HG02588 (cell line): Measurements from ENCODE around the gene KRTDAP.

Source experiments
- ATAC-seq: cut with Tn5 transposase; IDR thresholded peaks from one replicate; pipeline ENCODE4 v1.9.1; 2021; ENCODE audit warnings: mild to moderate bottlenecking, moderate library complexity; ENCODE audit not compliant: unreplicated experiment

The KRTDAP gene

DNA sequence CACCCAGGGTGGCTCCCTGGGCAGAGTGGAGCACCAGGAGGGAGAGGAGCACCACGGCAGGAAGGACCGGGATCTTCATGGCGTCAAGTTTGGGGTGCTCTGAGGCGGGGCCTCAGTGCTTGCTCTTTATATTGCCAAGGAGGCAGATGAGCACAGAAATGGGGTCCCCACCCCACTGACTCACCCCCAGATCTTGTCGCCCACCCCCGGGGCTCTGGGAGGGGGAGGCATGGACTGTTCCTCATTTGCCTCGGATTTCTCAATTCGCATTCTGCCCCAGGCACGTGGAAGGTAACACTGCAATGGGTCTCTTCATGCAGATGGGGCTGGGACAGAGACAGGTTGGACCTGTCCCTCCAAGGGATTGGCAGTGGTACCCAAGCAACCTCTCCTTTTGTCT, at the start of gene KRTDAP:
KRTDAP (minus strand) TSS at position 101 of the 400 bp plus-strand sequence; CDS start at position 79, 22 bp downstream.
- no peak for ATAC-seq

DNA sequence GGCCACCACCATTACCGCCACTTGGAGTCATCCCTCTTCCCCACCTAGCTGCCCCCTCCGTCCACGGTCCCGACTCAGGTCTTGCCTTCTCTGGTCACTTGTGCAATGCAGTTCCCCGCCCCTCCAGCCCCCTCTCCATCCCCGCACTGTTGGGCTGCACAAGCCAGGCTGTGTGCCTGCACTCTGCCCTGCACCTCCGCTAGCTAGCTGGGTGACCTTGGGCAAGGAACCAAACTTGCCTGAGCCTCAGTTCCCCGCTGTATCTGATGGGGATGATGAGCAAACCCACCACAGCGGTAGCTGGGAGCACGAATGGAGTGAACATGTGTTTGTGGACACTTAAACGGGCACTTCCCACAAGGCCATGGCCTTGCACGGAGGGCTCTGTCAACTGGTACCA, 49.6 kb upstream of the KRTDAP start:
- ATAC-seq, result no peak

- ATAC-seq, result no peak
Observed at GRCh38 chr19:35539314-35539713, 49.0 kb upstream of the KRTDAP start.

DNA sequence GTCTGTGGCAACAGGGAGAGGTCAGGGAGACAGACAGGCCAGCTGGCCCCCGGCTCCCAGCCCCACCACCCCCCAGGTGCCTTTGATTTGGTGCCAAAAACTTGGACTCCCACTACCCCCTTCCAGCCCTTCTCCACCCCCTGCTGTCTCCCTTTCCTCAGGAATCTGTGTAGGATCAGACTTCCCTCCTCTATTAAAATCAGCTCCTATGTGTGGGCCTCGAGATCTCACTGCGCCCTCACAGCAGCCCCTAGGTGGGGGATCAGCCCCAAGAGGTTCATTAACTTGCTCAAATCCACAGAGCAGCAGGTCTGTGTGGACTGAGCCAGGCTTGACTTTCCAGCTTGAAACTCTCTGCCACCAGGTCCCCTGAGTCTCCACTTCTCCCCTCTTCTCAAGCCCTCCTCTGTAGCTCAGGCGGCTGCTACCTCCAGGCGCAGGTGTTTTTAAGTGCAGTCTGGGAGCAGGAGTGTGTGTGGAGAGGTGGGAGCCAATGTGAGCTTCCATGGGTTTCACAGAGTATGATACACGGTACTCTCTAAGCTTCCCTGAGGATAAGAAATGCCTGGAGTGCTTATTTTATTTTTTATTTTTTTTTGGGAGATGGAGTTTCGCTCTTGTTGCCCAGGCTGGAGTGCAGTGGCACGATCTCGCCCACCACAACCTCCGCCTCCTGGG, 44.7 kb upstream of the KRTDAP start:
- ATAC-seq, result no peak

DNA sequence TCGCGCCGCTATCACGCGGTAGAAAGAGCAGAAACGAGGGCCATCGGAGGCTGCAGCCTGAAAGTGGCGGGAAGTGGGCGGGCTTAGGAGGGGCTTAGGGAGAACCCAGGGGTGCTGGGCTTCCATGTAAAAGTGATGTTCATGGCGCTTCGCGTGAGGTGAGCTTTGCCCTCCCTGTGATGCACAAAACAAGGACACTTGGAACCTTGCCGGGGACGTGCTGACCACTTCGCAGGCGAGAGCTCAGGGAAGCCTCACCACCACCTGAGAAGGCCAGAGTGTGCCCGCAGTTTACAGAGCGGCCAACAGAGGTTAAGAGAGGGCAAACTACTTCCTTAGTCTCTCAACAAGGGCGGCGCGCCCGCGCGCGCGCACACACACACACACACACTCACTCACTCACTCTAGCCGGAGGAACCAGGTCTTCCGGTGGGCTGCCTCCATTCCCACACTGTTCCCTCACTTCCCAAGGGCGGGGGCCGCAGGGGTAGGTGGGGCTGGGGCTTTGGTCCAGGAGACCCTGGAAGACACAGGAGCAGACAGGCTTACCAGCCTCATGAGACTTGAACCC, 43.6 kb upstream of the KRTDAP start:
- no peak for ATAC-seq

GRCh38 chr19:35533201-35533821, 43.0 kb upstream of the KRTDAP start, which contains the start of gene GAPDHS:
TSS of gene GAPDHS (plus strand) at chr19:35533456. CDS start at chr19:35533528, 72 bp downstream.
- ATAC-seq, result no peak

- no peak for ATAC-seq
Observed at GRCh38 chr19:35531291-35531690, 41.0 kb upstream of the KRTDAP start.

DNA sequence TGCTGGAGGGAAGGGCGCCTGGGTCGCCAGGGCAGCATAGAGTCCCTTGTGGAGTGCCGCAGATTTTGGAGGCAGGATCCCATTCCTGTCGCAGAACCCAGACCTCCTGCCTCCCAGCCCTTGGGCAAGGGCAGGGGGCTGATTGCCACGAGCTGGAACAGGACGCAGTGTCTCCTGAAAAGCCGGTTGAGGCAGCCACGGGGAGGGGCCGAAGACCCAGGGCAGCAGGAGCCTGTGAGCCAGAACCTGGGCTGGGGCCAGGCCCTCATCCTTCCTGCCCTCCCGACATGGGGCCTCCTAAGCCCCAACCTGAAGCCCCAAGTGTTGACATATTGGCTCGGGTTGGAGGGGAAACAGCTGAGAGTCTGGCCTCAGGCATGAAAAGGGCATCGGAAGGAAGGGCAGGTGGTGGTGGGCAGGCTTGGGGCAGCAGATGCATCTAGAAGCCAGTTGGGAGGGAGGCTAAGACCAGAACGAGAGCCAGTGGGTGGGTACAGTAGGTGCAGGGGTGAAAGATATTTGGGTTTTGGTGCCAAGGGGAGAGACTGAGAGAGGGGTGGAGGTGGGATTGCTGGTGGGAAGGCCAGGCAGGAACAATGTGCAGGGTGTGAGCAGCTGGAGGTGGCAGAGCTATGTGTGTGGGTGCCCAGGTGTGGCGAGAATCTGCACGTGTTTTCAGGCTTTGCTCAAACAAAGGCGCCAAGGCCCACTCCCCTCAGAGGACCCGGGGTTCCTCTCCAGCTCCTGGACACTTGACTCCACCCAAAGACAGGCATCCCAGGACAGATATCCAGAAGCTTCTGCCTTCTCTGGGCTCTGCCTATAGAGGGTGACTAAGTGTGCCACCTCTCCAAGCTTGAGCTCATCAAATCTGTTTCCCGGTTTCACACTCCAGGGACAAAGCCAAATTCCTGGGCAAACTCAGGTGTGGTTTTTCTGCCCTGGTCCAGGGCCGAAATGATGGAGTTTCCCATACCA, 39.3 kb upstream of the KRTDAP start:
- no peak for ATAC-seq

DNA sequence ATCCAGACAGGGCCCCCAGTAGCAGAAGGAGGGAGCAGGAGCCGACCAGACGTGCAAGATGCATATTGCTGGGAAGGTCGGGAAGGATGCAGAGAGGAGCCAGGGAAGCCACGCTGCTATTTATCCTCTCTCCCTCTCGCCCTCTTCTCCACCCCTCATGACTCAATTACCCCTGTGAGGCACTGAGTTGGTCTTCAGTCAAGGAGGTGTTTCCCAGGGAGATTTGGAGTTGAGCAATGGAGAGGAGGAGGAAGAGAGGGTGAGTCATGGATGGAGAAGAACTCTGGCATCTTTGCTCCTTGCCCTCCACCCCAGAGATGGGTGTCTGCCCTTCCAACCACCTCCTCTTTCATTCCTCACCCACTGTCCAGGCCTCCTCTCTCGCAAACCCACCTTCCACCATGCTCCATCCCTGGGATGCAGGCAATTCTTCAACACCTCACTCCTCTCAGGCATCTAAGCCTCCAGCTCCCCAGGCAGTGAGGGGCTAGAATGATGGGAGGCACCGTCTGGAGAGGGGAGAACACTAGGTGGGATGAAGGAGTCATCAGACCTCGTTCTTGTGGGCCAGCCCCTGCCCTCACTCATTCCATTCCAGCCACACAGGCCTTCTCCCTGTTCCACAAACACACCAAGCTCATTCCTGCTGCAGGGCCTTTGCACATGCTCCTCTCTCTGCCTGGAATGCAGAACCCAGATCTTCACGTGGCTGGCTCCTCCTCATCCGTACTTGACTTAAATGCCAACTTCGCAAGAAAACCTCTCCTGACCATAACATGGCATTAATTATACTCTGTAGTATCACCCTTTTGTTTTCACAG, 38.2 kb upstream of the KRTDAP start, which contains the start of gene SBSN:
SBSN (minus strand) TSS at position 94 of the 821 bp plus-strand sequence; CDS start at position 64, 30 bp downstream.
- ATAC-seq, result no peak

DNA sequence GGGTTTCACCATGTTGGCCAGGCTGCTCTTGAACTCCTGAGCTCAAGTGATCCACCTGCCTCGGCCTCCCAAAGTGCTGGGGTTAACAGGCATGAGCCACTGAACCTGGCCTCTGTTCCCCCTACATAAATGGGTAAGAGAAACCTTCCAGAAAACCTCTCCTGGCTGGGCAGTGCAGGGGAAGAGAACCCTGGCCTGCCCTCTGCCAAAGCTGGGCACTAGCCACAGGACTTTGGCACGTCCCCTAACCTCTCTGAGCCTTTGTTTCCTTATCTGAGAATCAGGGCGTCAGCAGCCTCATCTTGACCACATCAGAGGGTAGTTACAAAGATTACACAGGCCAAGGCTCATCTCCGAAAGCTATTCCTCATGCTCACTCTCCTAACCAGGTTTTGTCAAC, 35.6 kb upstream of the KRTDAP start:
- no peak for ATAC-seq

- no peak for ATAC-seq
Observed at GRCh38 chr19:35524181-35524837, 34.0 kb upstream of the KRTDAP start.

DNA sequence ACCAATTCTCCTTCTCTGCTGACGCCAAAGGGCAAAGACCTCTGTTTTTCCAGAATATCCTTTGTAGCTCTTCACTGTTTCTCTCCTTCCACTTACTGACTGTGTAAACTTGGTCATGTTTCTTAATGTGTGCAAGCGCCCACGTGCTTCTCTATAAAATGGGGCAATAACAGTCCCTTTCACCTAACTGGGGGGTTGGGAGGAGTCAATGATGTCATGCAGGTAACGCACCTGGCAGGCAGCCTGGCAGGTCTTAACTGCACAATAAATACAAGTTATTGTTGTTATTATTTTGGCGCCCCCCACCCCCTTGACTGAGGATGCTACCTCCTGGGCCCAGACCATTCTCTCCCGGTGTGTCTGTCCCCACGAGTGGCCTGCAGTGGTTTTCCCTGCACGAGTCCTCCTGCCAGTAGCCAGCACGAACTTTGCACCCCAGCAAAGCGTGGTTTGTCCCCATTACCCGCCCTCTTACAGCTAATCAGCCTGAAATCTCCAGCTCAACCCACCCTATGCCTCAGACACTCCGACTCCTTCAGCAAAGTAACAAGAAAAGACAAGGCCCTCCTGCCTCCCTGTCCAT, 32.6 kb upstream of the KRTDAP start:
- no peak for ATAC-seq

DNA sequence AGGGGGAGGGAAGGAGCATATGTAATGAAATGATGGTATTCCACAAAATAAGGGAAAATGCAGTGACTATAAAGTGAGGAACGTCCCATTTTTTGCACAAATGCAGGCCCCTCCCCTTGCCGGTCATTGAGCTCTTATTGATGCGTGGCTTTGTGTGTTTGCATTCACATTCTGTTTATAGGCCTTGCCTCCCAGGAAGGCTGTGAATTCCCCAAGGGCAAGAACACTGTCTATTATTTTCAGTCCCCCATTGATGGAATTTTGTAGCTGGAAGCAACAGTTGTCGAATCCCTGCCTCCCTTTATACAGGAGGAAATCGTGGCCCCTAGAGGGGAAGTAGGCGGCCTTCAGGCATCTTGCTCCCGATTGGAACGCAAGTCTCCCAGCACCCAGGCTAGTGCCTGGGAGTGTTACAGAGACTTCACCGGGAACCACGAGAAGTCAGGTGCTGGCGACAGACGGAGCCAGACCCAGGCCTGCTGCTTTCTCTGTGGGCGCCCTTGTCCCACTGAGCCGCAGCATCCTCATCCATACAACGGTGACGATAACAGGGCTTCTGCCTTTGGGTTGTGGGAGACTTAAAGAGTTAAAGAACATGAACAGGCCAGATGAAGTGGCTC, 31.0 kb upstream of the KRTDAP start:
- no peak for ATAC-seq

DNA sequence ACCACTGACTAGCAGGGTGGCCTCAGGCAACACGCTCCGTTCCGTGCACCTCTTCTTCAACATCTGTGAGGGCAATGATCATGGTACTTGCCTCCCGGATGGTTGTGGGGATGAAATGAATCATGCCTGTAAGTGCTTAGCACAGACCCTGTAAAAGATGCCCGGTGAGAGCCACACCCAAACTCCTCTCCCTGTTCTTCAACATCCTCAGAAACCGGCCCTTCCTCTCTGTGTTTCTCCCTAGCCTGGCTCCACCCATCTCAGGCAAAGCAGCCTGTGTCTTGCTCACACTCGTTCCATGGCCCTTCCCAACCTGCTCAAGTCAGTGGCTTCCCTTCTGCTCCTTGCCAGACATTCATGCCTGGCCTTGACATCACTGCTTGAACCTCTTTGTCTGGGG, 29.0 kb upstream of the KRTDAP start:
- ATAC-seq, result no peak

DNA sequence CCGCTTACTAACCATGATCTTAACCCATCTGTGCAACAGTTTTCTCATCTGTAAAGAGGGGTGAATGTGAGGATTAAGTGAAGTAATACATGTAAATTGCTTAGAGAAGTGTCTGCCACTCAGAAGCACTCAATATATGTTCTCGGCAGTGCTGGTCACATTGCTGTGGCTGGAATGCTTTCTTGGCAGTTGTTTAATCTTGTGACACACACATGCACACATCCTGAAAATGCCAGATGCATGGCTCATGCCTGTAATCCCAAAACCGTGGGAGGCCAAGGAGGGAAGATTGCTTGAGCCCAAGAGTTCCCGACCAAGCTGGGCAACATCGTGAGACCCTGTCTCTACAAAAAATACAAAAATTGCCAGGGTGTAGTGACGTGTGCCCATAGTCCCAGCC, 28.0 kb upstream of the KRTDAP start:
- no peak for ATAC-seq

DNA sequence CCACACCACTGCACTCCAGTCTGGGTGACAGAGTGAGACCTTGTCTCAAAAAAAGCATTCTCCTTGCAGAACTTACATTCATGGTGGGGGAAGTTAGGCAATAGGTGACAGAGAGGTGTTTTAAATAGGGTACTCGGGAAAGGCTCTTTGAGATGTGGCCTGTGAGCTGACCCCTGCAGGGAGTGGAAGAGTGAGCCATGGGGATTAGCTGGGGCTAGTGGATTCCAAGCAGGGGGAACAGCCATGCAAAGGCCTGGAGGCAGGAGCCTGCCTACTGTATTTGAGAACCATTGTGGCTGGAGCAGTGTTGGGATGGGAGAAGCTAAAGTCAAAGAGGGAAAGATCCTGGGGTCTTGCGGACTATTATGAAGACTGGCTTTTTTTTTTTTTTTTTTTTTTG, 27.1 kb upstream of the KRTDAP start:
- ATAC-seq, result no peak

GRCh38 chr19:35516310-35516709, 26.0 kb upstream of the KRTDAP start:
- no peak for ATAC-seq

GRCh38 chr19:35514282-35514809, 24.1 kb upstream of the KRTDAP start:
- no peak for ATAC-seq
